Fibroblast of lung (primary cell): ENCODE data around the gene NDST1. TPM values are rescaled to one million over a fixed set of nuclear protein-coding genes. Genes with fewer than 3 reads are reported as not detected.

ENCODE experiments used
- DNase-seq, 2 donors: peaks; one replicate each; pipeline versions ENCODE4 v3.0.0 to v3.0.0-alpha.2; 2010; ENCODE audit warnings: low read depth in 2 of 2
- H2AFZ ChIP-seq: 2 replicates; pipeline ENCODE4 v1.5.1; 2012; ENCODE audit warnings: low read length, control low read depth, inconsistent platforms
- H3K27ac ChIP-seq: 2 replicates; pipeline ENCODE4 v1.5.1; 2011; ENCODE audit warnings: low read length, control low read depth; ENCODE audit not compliant: insufficient read depth
- H3K27me3 ChIP-seq: 2 replicates; pipeline ENCODE4 v1.5.1; 2011; ENCODE audit warnings: mild to moderate bottlenecking, low read length; ENCODE audit not compliant: control insufficient read depth, insufficient read depth
- H3K36me3 ChIP-seq: 2 replicates; pipeline ENCODE4 v1.5.1; 2011; ENCODE audit warnings: low read length; ENCODE audit not compliant: control insufficient read depth, insufficient read depth
- H3K4me1 ChIP-seq: 2 replicates; pipeline ENCODE4 v1.5.1; 2011; ENCODE audit warnings: low read length; ENCODE audit not compliant: control insufficient read depth, insufficient read depth; ENCODE audit errors: extremely low read depth
- H3K4me2 ChIP-seq: 2 replicates; pipeline ENCODE4 v1.5.1; 2011; ENCODE audit warnings: low read length, control low read depth; ENCODE audit not compliant: insufficient read depth; ENCODE audit errors: extremely low read depth
- H3K4me3 ChIP-seq, 4 experiments: fragments of 200-600 bp in 1 of 4; sonication (generic) in 1 of 4; replicated peaks in 1 of 4; 2 replicates each; pipeline ENCODE4 v1.5.1; 2011 to 2016; ENCODE audit warnings: low read length in 4 of 4, low read depth in 3 of 4, mild to moderate bottlenecking in 3 of 4, control low read depth in 2 of 4, inconsistent platforms in 1 of 4, mixed read lengths in 1 of 4; ENCODE audit not compliant: insufficient read depth in 1 of 4; ENCODE audit errors: control extremely low read depth in 1 of 4
- H3K79me2 ChIP-seq: 2 replicates; pipeline ENCODE4 v1.5.1; 2012; ENCODE audit warnings: mild to moderate bottlenecking, low read length, inconsistent platforms; ENCODE audit not compliant: control insufficient read depth, insufficient read depth
- H3K9ac ChIP-seq: 2 replicates; pipeline ENCODE4 v1.5.1; 2011; ENCODE audit warnings: mild to moderate bottlenecking, low read length, control low read depth; ENCODE audit not compliant: insufficient read depth
- H3K9me3 ChIP-seq: 2 replicates; pipeline ENCODE4 v1.5.1; 2012; ENCODE audit warnings: low read depth, low read length; ENCODE audit not compliant: control insufficient read depth, insufficient read depth
- H4K20me1 ChIP-seq: 2 replicates; pipeline ENCODE4 v1.5.1; 2011; ENCODE audit warnings: low read length; ENCODE audit not compliant: control insufficient read depth, insufficient read depth; ENCODE audit errors: extremely low read depth
- EZH2 ChIP-seq: IDR thresholded peaks from 2 replicates; pipeline ENCODE4 v1.5.1; 2012; ENCODE audit warnings: low read length, control low read depth, mild to moderate bottlenecking; ENCODE audit errors: missing control alignments
- polyA plus RNA-seq, 2 donors: library from polyadenylated mRNA; depleted of rRNA in 1 of 2; stranded (reverse) in 1 of 2; unstranded in 1 of 2; fragments of >200 nt; gene quantifications; 2 replicates each; pipeline ENCODE4 v1.2.1, GENCODE V29; 2011 to 2012; ENCODE audit warnings: missing spikeins in 1 of 2
- total RNA-seq: library from RNA; depleted of rRNA; stranded (reverse); fragments of >200 nt; gene quantifications from 2 replicates; pipeline ENCODE4 v1.2.1, GENCODE V29; 2014
- TF ChIP-seq, protein P1 (sequence below), 2 donors: IDR thresholded peaks in 1 of 2; conservative IDR thresholded peaks in 1 of 2; 1 replicate in 1 of 2; 2 replicates in 1 of 2; pipeline ENCODE4 v1.5.1; 2011 to 2012; ENCODE audit warnings: low read length in 2 of 2, control low read depth in 1 of 2, inconsistent platforms in 1 of 2, low read depth in 1 of 2, mild to moderate bottlenecking in 1 of 2

The NDST1 gene
- total and polyA plus RNA-seq, 2 donors (not counting 1 experiment from before 2014, with no cell fraction given), result 38.5 to 94.8 TPM

DNA sequence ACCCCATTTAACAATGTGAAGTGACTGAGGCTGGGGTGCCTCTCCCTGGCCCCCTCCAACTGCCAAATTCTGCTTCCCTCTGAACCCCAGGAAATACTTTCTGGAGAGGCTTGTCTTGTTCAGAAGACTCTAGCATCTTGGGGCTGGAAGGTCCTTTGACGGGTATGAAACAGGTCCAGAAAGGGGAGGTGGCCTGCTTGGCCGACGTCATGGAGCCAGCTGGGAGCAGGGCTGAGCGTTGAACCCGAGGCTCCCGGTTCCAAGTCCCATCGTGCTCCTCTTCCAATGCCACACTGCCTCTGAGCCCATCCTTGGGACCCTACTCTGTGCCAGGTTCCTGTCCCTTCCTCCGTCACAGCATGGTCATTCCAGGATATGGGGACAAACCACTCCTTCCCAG lies 46.9 kb downstream of the NDST1 start:
- H3K27ac ChIP-seq, result no peak overlapping the region
- no peaks in the 10 kb centered on the region for H3K9me3 ChIP-seq
- no peak for DNase-seq
- no peaks in the 10 kb centered on the region for H3K79me2 ChIP-seq
- peaks cover 35% of the 10 kb centered on the region for H3K36me3 ChIP-seq
- no peaks in the 10 kb centered on the region for H3K4me1 ChIP-seq
- no peaks in the 10 kb centered on the region for H3K27me3 ChIP-seq
- no peaks in the 10 kb centered on the region for H4K20me1 ChIP-seq
- H3K4me2 ChIP-seq, result no peak overlapping the region
- H3K4me3 ChIP-seq, result no peak overlapping the region
- no peak overlapping the region for H2AFZ ChIP-seq
- TF ChIP-seq, protein P1, sequence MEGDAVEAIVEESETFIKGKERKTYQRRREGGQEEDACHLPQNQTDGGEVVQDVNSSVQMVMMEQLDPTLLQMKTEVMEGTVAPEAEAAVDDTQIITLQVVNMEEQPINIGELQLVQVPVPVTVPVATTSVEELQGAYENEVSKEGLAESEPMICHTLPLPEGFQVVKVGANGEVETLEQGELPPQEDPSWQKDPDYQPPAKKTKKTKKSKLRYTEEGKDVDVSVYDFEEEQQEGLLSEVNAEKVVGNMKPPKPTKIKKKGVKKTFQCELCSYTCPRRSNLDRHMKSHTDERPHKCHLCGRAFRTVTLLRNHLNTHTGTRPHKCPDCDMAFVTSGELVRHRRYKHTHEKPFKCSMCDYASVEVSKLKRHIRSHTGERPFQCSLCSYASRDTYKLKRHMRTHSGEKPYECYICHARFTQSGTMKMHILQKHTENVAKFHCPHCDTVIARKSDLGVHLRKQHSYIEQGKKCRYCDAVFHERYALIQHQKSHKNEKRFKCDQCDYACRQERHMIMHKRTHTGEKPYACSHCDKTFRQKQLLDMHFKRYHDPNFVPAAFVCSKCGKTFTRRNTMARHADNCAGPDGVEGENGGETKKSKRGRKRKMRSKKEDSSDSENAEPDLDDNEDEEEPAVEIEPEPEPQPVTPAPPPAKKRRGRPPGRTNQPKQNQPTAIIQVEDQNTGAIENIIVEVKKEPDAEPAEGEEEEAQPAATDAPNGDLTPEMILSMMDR (conservative IDR thresholded peaks at IDR 0.05 in 1 of 2, IDR thresholded peaks at IDR 0.05 in 1 of 2; ENCODE audit: low read depth in 1 of 2, low read length in 2 of 2), result no peak
- no peak overlapping the region for H3K9ac ChIP-seq

DNA sequence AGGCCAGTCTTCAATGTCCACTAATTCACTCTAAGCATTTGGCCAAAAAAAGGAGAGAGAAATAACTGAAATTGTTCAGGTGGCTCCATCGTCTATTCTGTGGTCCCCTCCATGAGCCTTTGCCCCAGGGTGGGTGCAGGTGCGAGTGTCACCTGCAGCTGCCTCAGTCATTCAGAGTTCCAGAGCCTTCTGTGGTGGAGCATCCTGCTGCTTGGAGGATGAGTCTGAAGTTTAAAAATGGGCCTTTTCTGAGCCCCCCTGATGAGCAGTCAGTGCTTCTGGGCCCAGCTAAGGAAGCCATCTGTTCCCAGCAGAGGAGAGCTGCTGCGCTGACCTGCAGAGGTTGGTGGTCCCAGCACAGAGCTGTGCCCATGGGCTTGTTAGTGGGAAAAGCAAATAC lies 48.2 kb downstream of the NDST1 start:
- Histone ChIP-seq H3K9ac (no peak overlapping the region), H3K4me2 (no peak overlapping the region), H3K9me3 (no peaks in the 10 kb centered on the region), H3K36me3 (peaks cover 29% of the 10 kb centered on the region), H2AFZ (no peak overlapping the region), H3K4me1 (no peaks in the 10 kb centered on the region), H3K4me3 (no peak overlapping the region), H3K79me2 (no peaks in the 10 kb centered on the region), H3K27me3 (no peaks in the 10 kb centered on the region), H4K20me1 (no peaks in the 10 kb centered on the region), H3K27ac (no peak overlapping the region)
- TF ChIP-seq, protein P1 (conservative IDR thresholded peaks at IDR 0.05 in 1 of 2, IDR thresholded peaks at IDR 0.05 in 1 of 2; ENCODE audit: low read depth in 1 of 2, low read length in 2 of 2), result no peak
- no peak for TF ChIP-seq EZH2
- no peak for DNase-seq

DNA sequence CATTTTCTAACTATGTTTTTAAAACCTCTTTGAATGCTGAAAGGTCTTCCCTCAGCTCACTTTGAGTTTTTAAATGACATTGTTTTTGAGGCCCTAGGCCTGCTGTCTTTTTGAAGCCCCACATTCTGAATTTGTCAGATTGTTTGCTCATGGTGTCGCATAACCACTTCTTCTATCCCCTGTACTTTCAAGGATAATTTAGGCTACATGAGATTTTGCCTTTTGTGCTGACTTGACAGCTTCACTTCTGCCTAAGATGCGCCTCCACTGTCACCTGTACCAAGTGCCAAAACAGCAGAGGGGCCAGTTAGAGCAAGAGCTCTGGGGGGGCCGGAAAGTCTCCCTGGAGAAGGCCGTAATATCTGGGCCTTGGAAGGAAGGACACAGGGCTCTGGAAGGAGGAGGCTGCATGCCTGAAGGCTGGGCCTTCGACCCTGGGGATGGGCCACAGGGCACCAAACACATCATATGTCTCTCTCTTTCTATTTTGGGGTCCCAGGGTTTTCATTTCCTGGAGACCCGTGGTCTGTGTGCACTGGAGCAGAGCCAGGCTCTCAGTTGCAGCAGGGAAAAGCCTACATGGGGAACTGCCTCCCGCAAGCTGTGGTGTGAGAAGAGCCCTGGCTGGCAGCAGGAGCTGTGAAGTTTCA lies 49.1 kb downstream of the NDST1 start:
- Histone ChIP-seq H3K9ac (no peak overlapping the region), H3K36me3 (peaks cover 29% of the 10 kb centered on the region), H3K4me2 (no peak overlapping the region), H3K9me3 (no peaks in the 10 kb centered on the region), H3K4me1 (no peaks in the 10 kb centered on the region), H3K27me3 (no peaks in the 10 kb centered on the region), H3K27ac (no peak overlapping the region), H4K20me1 (no peaks in the 10 kb centered on the region), H3K79me2 (no peaks in the 10 kb centered on the region), H2AFZ (no peak overlapping the region), H3K4me3 (no peak overlapping the region)
- no peak for DNase-seq
- no peak for TF ChIP-seq EZH2
- TF ChIP-seq, protein P1 (conservative IDR thresholded peaks at IDR 0.05 in 1 of 2, IDR thresholded peaks at IDR 0.05 in 1 of 2; ENCODE audit: low read depth in 1 of 2, low read length in 2 of 2), result no peak
